Mesenteric fat pad (tissue), 1 donor: ENCODE measurements around the gene SLC25A40. TPM values are rescaled to one million over a fixed set of nuclear protein-coding genes. Genes with fewer than 3 reads are reported as not detected.
"Not testable (repeated sequence)": the region's sequence is repeated elsewhere in the genome, so short reads cannot be mapped to it uniquely, and the experiment has no call there.

Experiments used
- DNase-seq: peaks from one replicate; pipeline ENCODE4 v3.0.0-alpha.2; 2020; ENCODE audit warnings: low spot score
- total RNA-seq: library from RNA; stranded (reverse); fragmentation: NEBNext Ultra II Directional; extraction: Animal tissue kit (Norgen Biotek cat#: 25700); gene quantifications from one replicate; pipeline ENCODE4 v1.2.1, GENCODE V29; 2021
- donor health status: DM: yes; HTN: yes; CAD: no.

Gene SLC25A40
- total RNA-seq, 1 donor from 2014 or later = 13.2 TPM

DNA sequence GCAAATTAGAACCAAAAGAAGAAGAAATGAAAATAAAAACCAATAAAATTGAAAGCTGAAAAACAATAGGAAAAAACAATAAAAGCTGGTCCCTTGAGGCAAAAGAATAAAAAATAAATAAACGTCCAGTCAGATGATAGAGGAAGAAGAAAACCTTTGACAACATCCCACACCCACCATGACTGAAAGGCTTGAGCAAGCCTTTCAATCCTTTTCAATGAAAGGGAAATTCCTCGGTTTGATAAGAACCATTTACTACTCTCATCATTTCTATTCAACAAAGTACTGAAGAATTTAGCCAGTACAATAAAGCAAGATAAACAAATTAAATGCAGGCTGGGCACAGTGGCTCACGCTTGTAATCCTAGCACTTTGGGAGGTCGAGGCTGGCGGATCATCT, 3.8 kb downstream of the SLC25A40 start:
- no peak for DNase-seq

DNA sequence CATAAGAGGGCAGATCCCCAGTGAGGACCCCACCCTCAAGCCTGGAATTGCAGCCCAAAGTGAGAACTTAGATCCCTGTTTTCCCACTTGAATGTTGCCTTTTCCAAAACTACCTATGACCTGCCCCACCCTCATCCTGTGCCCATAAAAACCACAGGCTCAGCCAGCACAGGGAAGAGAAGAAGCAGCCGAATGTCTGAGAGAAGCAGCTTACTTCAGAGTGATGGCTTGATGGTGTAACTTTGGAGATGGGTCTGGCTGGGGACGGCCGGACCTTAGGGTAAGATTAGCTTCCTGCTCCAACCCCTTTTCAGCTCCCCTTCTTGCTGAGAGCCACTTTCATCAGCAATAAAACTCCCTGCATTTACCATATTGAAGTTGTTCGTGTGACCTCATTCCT, 5.7 kb downstream of the SLC25A40 start:
- DNase-seq = no peak

DNA sequence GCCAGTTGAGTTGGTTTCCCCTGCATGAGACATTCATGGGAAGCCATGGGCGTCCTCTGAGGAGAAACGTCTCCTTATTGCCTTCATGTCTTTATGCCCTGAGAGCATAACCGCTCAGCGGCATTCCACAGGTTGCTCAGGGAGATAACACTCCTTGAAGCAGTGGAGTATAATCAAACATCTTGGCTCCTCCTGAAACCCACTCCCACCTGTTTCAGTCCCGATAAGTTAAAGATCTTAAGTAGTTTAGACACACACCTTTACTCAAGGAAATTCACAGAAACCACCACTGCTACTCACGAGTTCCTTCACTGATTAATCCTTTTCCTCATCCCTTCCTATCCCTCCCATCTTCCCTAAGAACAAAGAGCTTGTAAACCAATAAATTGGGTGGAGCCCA, 9.6 kb downstream of the SLC25A40 start:
- DNase-seq = not testable (repeated sequence)

DNA sequence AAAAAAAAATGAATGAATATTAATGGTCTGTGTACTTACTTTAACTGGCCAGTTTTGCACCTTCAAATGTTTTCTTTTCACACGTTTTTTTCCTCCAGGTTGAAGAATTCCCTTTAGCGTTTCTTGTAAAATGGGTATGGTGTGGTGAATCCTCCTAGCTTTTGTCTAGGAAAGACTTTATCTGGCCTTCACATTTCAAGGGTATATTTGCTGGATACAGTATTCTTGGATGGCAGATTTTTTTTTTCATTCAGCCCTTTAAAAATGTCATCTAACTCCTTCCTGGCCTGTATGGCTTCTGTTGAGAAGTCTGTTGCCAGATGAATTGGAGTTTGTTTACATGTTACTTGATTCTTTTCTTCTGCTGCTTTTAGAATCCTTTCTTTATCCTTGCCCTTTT, 10.1 kb downstream of the SLC25A40 start:
- DNase-seq = no peak

DNA sequence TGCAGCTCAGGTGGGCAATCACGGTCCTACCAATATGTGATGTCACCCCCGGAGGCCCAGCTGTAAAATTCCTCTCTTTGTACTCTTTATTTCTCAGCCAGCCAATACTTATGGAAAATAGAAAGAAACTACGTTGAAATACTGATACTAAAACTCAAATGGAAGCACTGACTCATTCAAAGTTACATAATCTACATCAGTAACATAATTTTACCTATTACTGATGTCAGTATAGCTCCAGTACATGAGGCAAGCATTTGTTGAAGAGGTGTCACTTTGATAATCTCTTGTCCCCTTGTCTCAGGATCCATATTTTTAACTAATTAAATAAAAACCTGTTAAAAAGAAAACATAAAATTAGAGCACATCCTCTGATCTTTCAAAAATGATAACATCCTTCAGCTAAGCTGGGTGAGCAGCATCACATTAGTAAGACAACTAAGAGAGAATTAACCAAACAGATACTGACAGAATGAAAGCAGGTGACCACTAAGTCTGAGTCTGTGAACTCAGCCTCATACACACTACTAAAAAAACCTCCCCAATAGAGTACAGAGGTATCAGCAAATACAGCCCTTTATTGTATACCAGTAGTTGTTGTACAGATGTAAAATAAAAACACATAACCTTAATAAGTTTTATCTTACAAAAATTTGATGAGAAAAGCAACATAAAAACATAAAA, 17.6 kb downstream of the SLC25A40 start:
- DNase-seq = no peak

DNA sequence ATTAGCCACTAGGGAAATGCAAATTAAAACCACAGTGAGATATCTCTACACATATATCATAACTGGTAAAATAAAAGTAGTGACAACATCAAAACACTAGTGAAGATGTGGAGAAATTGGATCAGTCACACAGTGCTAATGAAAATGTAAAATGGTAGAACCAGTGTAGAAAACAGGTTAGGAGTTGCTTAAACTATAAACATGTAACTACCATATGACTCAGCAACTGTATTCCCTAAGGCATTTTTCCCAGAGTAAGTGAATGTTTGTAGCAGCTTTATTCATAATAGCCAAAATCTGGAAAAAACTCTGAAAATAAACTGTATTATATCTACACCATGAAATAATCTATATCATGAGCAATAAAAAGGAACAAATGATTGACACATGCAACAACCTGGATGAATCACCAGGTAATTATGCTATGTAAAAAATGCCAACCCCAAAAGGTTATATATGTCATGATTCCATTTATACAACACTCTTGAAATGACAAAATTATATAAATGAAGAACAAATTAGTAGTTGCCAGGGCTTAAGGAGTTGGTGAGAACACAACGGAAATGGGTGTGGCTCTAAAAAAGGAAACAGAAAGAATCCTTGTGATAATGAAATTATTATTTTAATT, 22.8 kb downstream of the SLC25A40 start:
- DNase-seq = no peak

DNA sequence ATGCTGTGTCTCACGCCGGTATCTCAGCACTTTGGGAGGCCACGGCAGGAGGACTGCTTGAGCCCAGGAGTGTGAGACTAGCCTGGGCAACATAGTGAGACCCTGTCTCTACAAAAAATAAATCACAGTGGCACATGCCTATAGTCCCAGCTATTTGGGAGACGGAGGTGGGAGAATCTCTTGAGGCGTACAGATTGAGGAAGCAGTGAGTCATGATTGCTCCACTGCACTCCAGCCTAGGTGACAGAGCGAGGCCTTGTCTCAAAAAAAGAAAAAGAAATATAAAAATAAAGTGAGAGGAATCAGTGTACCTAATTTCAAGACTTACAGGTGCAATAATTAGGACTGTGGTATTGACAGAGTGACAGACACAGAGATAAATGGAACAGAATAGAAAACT, 23.9 kb downstream of the SLC25A40 start:
- DNase-seq = no peak

DNA sequence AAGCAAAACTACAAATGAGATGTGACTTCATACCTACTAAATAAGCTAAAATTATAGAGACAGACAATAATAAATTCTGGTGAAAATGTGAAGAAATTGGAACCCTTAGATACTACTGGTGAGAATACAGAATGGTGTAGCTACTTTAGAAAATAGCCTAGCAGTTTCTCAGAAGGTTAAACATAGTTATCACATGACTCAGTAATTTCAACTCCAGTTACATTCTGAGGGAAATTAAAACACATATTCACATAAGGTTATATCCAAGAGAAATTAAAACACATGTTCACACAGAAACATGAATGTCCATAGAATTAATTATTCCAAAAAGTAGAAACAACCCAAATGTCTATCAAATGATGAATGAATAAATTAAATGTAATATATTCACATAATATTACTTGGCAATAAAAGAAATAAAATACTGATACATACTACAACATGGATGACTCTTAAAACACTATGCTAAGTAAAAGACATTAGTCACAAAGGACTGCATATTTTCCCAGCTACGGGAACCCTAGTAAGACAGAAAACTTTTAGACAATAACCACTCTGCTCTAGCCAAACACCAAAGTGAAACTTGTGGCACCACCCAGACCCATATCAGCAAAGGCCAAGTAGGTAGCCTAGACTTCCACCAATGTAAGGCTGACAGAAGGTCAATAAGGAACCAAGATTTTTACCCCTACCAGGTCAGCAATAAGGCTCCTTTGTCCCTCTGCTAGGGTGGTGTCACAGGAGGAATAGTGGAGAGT, 25.1 kb downstream of the SLC25A40 start:
- no peak for DNase-seq

DNA sequence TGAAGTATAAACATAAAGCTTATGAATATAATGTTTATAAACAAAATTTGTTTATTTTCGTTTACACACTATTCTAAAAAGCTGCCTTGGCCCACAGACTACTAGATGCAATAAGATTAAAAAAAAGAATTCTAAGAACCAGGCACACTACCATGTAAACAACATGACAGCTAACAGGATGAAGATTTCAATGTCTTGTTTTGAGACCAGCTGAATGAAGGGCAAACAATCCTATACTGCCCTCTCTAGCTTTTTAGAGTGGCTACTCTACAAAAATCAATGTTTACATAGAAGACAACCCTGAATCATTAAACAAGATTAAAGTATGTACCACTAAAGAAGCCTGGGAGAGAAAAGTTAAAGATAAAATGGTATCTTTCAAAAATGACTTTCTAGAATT, 38.6 kb downstream of the SLC25A40 start:
- no peak for DNase-seq

DNA sequence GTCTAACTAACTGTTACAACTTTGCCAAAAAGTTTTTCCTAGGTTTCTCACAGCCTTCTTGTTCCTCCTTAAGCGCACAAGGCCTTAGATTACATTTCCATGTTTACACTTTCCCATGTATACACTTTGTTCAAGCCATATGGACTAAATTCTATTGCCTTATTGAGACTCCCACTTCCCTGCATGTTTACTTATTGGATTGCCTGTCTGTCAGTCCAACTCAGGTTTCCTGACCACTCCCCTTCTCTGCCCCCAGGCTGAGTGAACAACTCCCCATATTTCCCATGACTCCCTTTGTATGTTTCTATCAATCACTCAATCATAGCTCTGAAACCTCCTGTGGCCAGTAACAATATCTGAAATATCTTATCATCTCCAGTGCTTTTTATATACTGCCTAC, 43.0 kb downstream of the SLC25A40 start:
- no peak for DNase-seq

DNA sequence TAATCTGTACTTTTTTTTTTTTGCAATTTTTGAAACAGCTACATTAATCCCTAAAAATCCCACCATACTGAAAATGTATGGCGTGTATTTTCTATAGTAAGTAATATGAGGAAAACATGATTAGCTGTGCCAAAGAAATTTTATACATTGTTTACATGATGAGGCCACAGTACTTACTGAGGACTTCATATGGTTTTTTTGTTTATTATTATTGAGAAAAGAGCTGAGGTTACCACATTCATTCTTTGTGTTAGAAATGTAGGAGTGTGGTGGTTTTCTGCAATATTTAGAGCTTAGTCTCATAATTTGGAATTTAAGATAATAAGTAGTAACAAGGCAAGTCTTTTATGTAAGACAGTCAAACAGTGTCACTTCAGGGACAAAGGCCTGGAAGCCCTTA, 45.1 kb downstream of the SLC25A40 start:
- no peak for DNase-seq

DNA sequence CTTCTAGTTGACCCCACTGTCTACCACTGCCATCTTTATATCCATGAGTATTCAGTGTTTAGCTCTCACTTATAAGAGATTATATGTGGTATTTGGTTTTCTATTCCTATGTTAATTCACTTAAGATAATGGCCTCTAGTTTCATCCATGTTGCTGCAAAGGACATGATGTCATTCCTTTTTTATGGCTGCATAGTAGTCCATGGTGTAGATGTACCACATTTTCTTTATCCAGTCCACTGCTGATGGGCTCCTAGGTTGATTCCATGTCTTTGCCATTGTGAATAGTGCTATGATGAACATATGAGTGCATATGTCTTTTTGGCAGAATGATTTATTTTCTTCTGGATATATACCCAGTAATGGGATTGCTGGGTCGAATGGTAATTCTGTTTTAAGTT, 47.8 kb downstream of the SLC25A40 start:
- not testable (repeated sequence) for DNase-seq

DNA sequence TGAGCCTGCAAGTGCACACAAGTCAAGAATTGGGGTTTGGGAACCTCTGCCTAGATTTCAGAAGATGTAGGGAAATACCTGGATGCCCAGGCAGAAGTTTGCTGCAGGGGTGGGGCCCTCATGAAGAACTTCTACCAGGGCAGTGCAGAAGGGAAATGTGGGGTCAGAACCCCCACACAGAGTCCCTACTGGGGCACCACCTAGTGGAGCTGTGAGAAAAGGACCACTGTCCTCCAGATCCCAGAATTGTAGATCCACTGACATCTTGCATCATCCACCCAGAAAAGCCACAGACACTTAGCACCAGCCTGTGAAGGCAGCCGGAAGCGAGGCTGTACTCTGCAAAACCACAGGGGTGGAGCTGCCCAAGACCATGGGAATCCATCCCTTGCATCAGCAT, 50.8 kb downstream of the SLC25A40 start:
- DNase-seq = not testable (repeated sequence)

DNA sequence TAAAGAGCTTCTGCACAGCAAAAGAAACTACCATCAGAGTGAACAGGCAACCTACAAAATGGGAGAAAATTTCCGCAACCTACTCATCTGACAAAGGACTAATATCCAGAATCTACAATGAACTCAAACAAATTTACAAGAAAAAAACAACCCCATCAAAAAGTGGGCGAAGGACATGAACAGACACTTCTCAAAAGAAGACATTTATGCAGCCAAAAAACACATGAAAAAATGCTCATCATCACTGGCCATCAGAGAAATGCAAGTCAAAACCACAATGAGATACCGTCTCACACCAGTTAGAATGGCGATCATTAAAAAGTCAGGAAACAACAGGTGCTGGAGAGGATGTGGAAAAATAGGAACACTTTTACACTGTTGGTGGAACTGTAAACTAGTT, 54.1 kb downstream of the SLC25A40 start:
- not testable (repeated sequence) for DNase-seq

DNA sequence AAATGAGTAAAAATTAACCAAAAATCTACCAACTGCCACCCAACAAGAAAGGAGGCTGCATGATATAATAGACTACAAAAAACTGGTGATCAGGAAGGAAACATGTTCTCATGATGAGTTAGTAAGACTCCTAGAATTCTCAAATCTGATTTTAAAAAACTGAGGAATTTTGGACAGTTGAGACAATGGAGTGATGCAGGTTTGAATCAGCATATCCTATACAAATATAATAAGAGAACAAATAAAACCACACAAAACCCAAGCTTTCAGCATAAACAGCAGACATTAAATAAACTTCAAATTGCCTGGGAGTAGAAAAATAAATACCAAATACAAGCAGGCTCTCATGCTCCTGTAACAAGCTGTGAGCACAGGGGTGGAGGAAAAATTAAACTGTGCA, 57.8 kb downstream of the SLC25A40 start:
- DNase-seq = no peak

DNA sequence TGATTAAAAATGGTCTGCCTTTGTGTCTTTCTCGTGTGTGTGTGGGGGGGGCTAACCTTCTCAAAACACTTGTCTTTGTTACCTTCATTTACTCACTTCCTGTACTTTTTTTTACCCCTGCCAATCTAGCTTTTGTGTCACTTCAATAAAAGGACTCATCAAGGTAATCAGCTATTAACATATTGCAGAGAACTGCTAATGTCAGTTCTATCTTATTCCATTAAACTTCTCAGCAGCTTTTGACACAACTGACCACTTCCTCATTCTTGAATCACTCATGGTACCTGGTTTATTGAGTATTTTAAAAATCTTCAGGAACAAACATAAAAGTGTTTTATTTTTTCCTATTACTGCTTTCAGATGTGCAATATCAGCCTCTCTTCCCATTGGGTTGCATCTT, 59.8 kb downstream of the SLC25A40 start:
- no peak for DNase-seq

DNA sequence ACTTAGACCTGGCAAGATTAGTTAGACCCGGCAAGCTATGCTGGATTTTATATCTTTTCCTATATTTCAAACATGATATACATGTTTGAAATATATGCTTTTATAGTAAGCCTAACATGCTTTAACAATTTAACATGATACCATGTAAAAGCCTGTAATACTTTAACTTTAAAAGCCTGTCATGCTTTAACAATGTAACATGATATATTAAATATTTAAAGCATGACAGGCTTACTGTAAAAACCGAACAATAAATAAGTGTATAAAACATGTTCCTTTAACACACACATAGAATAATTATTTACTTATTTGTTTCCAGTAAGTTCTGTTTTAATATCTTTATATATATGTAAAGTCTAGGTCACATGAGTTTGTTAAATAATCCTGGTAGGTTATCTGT, 65.4 kb downstream of the SLC25A40 start:
- DNase-seq = no peak

DNA sequence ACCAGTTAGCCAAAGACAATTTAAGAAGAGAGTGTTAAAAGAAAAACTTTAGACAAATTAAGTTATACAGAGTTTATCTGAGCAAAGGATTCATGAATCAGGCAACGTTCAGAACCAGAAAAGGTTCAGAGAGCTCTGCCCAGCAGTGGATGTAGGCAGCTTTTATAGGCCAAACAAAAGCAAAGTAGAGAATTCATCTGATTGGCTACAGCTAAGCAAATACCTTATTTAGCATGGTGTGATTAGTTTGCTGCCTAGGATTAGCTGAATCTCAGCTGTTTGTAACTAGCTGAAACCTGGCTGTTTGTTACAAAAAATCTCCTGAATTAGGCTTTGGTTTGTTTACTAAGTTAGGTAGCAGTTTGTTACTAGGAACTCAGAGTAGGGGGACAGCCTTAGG, 66.0 kb downstream of the SLC25A40 start:
- no peak for DNase-seq

DNA sequence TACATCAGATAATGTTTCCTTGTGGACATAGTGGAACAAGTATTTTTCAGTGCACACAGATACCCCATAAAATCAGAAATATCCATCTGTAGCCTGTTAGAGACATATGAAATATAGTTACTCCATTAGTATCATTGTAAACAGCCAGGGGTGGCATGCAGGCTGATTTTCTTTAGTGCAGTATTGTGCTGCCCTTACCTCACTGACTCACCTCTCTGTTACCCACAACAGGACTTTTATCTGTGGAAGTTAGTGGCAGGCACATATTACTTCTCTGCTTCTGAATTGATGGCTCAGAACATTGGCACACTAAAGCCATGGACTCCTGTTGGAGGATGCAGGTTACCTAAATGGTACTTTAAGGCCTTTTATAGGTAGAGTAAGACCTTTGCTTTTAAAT, 70.0 kb downstream of the SLC25A40 start:
- no peak for DNase-seq

DNA sequence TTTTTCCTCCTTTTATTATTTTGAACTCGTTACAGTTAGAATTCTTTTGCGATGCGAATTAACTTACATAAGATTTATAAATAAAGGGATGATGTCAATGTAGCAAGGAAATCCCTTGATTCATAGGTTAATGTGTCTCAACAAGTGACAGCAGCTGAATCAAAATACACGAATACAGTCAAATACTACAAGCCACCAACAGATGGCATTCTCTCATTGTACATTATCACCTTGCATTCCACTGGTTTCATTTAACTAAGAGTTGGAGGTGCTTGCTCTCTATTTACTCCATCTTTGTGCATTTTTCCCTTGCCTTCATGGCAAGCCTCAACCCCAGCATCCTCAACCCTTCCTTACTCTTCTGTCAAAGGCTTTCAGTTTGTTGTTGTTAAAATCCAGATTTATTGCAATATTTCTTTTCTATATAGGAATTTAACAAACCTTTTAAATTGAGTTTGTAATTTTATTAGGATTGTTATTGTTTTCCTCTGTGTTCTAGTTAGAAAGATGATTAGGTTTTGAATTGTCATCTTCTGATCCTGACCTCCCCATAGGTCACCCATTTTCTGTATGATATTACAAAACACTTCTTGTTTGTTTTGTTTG, 78.3 kb downstream of the SLC25A40 start:
- DNase-seq = no peak

DNA sequence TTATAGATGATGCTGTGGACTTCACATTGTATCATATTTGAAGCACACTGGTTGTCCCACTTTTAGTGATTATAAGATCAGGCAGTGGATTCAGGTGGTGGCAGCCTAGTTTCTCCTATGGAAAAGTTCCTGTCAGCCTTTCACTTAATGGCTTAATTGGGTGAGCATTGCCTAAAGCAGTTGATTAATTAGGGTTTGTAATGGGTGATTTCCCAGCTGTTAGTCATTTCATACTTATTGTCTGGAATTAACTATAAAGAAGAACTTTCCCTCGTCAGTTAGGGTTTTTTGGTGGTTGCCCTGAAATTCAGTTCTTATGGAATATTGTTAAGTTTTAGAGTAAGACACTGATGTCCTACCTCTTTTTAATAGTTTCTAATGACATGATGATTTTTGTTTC, 78.8 kb downstream of the SLC25A40 start:
- no peak for DNase-seq

DNA sequence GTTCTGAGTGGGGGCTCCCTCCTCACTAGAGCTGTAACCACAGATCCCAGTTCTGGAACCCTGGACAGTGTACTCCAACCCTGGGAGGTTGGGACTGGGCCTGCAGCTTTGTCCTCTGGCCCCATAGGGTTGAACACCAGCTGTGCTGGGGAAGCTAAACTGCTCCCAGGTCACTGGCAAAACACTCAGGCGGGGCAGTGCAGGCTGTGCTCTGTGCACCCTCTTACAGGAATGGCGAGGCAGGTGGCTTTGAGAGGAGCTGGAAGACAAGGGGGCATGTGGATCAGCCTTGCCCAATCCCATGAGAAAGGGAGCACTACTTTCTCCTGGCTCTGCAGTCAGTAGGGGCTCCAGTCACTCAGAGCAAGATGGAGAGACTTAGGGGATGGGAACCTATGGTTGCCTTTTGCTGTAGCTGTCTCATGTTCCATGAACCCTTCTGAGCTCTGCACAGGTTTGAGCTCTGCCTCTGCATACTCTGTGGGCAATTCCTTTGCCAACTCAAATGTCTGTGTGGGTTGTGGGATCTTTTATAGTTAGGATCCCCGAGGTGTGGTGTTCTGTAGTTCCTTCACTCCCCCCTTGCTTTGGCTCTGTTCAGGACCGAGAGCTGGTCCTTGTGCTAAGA, 90.7 kb downstream of the SLC25A40 start:
- no peak for DNase-seq
